ENCODE measurements around the gene ZNF648. TPM values are rescaled to one million over a fixed set of nuclear protein-coding genes. Genes with fewer than 3 reads are reported as not detected.

ZNF648 gene, protein sequence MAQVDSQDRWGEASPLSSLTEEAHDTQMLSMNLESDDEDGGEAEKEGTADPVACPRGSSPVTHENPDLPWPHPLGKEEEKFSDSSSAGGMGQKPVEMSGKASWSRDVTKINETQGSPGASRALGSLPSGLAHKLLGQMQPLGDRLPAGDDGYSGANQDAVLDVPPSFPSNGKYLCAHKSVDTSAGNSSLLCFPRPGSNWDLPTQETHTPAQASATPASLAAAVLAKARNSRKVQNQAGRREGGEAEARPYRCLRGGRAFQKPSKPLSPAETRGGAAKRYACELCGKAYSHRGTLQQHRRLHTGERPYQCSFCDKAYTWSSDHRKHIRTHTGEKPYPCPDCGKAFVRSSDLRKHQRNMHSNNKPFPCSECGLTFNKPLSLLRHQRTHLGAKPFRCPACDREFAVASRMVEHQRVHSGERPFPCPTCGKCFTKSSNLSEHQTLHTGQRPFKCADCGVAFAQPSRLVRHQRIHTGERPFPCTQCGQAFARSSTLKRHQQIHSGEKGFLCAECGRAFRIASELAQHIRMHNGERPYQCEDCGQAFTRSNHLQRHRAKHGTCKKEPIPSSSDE
- polyA plus RNA-seq (2013, experiment 1 of 2), result not detected
- polyA plus RNA-seq (2013, experiment 2 of 2), result not detected

DNA sequence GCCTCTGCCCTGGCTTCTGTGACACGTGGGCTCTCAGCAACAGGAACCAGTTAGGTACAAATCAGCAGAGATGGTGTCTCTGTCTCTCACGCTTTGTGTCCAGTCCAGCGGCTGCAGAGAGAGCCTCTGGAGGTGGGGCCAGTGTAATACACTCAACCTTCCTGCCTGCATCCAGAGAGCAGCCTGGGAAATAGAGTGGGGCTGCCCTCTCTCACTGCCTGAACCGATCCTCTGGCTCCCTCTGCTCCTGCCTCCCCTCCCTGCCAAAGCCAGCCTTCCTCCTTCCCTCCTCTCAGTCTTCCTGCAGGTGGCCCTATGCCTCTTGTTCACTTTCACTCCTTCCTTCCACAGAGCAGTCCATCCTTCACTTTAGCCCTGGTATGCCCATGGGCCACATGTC, at the start of gene ZNF648:
TSS of gene ZNF648 (minus strand) at position 119 of the 400 bp plus-strand sequence. CDS start 3,702 bp downstream, outside the sequence.
- 24% methylated on average over 4 of the region's 4 CpGs for WGBS
- Histone ChIP-seq H3K79me1 (replicated peaks; ENCODE audit: low read length, poor library complexity, severe bottlenecking) (no peaks in the 10 kb centered on the region), H3K4me3 (ENCODE audit: insufficient read depth in 1 of 2, low read depth in 1 of 2, low read length in 2 of 2) (no peak within 1 kb of the TSS), H3K18ac (ENCODE audit: low read depth in 1 of 2, low read length in 2 of 2) (no peak within 1 kb of the TSS), H3K4ac (ENCODE audit: low read depth in 1 of 2, low read length in 2 of 2) (no peak within 1 kb of the TSS), H2BK5ac (ENCODE audit: low read depth, low read length, poor library complexity, severe bottlenecking) (no peak within 1 kb of the TSS), H2AFZ (ENCODE audit: low read depth, low read length) (no peak within 1 kb of the TSS), H3K14ac (ENCODE audit: low read length in 2 of 2) (no peak within 1 kb of the TSS), H2AK5ac (ENCODE audit: low read length, severe bottlenecking) (no peak within 1 kb of the TSS), H3K23ac (ENCODE audit: low read length in 2 of 2) (no peak within 1 kb of the TSS), H4K91ac (ENCODE audit: low read length) (no peak within 1 kb of the TSS), H4K8ac (ENCODE audit: low read length) (no peak within 1 kb of the TSS), H3K4me2 (ENCODE audit: low read length, poor library complexity, severe bottlenecking) (no peak within 1 kb of the TSS), H3K4me1 (ENCODE audit: control insufficient read depth, insufficient read depth, low read depth, low read length) (no peaks in the 10 kb centered on the region), H3K27me3 (ENCODE audit: control insufficient read depth in 1 of 2, insufficient read depth in 1 of 2, low read length in 2 of 2) (peaks cover 0 to 40% of the 10 kb centered on the region in 2 experiments), H2BK120ac (ENCODE audit: low read depth, low read length) (no peak within 1 kb of the TSS), H2BK12ac (ENCODE audit: low read length in 2 of 2) (no peak within 1 kb of the TSS), H3K9ac (ENCODE audit: low read length) (no peak within 1 kb of the TSS), H2BK15ac (ENCODE audit: low read depth, poor library complexity, severe bottlenecking) (no peak within 1 kb of the TSS), H3K9me3 (ENCODE audit: control insufficient read depth, low read length) (no peaks in the 10 kb centered on the region), H3K27ac (ENCODE audit: low read length, poor library complexity, severe bottlenecking) (no peak within 1 kb of the TSS), H3K36me3 (ENCODE audit: control insufficient read depth in 1 of 2, insufficient read depth in 2 of 2, low read depth in 1 of 2, low read length in 2 of 2) (no peaks in the 10 kb centered on the region)
- DNase-seq, result no peak

DNA sequence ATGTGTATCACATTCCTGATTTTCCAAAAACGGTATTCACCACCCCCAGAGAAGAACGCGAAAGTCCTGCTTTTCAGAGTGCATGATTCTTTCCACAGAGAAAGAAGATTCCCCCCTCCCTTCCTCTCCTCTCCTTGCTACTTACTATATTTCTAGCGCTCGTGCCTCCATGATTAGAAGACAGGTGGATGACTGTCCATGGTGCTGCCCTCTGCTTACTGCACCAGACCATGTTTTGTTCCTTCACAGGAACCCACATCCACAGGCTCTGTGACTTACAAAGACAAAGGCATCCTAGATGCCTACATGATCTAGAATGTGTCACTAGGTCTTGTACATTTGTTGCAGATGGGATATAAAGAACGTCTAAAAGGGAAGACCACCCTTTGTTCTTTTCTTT, 49.1 kb upstream of the ZNF648 start:
- no peak overlapping the region for H2BK120ac ChIP-seq (ENCODE audit: low read depth, low read length)
- no peak overlapping the region for H3K4me3 ChIP-seq (ENCODE audit: insufficient read depth in 1 of 2, low read depth in 1 of 2, low read length in 2 of 2)
- H3K4me1 ChIP-seq (ENCODE audit: control insufficient read depth, insufficient read depth, low read depth, low read length), result no peaks in the 10 kb centered on the region
- no peak overlapping the region for H3K9ac ChIP-seq (ENCODE audit: low read length)
- H2AK5ac ChIP-seq (ENCODE audit: low read length, severe bottlenecking), result no peak overlapping the region
- no peak overlapping the region for H3K4ac ChIP-seq (ENCODE audit: low read depth in 1 of 2, low read length in 2 of 2)
- H3K4me2 ChIP-seq (ENCODE audit: low read length, poor library complexity, severe bottlenecking), result no peak overlapping the region
- H3K79me1 ChIP-seq (replicated peaks; ENCODE audit: low read length, poor library complexity, severe bottlenecking), result no peaks in the 10 kb centered on the region
- H3K23ac ChIP-seq (ENCODE audit: low read length in 2 of 2), result no peak overlapping the region
- H2BK5ac ChIP-seq (ENCODE audit: low read depth, low read length, poor library complexity, severe bottlenecking), result no peak overlapping the region
- H2AFZ ChIP-seq (ENCODE audit: low read depth, low read length), result no peak overlapping the region
- H3K9me3 ChIP-seq (ENCODE audit: control insufficient read depth, low read length), result peaks cover 6% of the 10 kb centered on the region
- peaks cover 0 to 32% of the 10 kb centered on the region in 2 experiments for H3K27me3 ChIP-seq (ENCODE audit: control insufficient read depth in 1 of 2, insufficient read depth in 1 of 2, low read length in 2 of 2)
- no peak overlapping the region for H3K14ac ChIP-seq (ENCODE audit: low read length in 2 of 2)
- no peaks in the 10 kb centered on the region for H3K36me3 ChIP-seq (ENCODE audit: control insufficient read depth in 1 of 2, insufficient read depth in 2 of 2, low read depth in 1 of 2, low read length in 2 of 2)
- H3K18ac ChIP-seq (ENCODE audit: low read depth in 1 of 2, low read length in 2 of 2), result no peak overlapping the region
- DNase-seq, result no peak
- H4K91ac ChIP-seq (ENCODE audit: low read length), result no peak overlapping the region
- H3K27ac ChIP-seq (ENCODE audit: low read length, poor library complexity, severe bottlenecking), result no peak overlapping the region
- no peak overlapping the region for H2BK15ac ChIP-seq (ENCODE audit: low read depth, poor library complexity, severe bottlenecking)
- no peak overlapping the region for H4K8ac ChIP-seq (ENCODE audit: low read length)
- WGBS, result 69% methylated on average over 5 of the region's 6 CpGs
- no peak overlapping the region for H2BK12ac ChIP-seq (ENCODE audit: low read length in 2 of 2)

DNA sequence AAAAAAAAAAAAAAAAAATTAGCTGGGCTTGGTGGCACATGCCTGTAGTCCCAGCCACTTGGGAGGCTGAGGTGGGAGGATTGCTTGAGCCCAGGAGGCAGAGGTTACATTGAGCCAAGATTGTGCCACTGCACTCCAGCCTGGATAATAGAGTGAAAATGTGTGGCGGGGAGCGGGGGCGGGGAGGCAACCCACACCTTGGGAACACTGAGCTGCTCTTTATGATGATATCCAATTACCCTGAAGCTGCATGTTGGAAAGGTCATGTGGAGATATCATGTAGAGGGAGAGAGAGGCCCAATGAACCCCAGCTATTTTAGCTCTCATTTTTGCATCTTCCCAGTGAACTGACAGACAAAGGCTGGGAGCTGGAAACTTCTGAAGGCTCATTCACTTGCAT, 48.3 kb upstream of the ZNF648 start:
- Histone ChIP-seq H3K4me2 (ENCODE audit: low read length, poor library complexity, severe bottlenecking) (no peak overlapping the region), H4K8ac (ENCODE audit: low read length) (no peak overlapping the region), H3K9me3 (ENCODE audit: control insufficient read depth, low read length) (peaks cover 6% of the 10 kb centered on the region), H2BK12ac (ENCODE audit: low read length in 2 of 2) (no peak overlapping the region), H2AFZ (ENCODE audit: low read depth, low read length) (no peak overlapping the region), H2BK5ac (ENCODE audit: low read depth, low read length, poor library complexity, severe bottlenecking) (no peak overlapping the region), H2BK120ac (ENCODE audit: low read depth, low read length) (no peak overlapping the region), H4K91ac (ENCODE audit: low read length) (no peak overlapping the region), H3K36me3 (ENCODE audit: control insufficient read depth in 1 of 2, insufficient read depth in 2 of 2, low read depth in 1 of 2, low read length in 2 of 2) (no peaks in the 10 kb centered on the region), H2BK15ac (ENCODE audit: low read depth, poor library complexity, severe bottlenecking) (no peak overlapping the region), H3K4me1 (ENCODE audit: control insufficient read depth, insufficient read depth, low read depth, low read length) (no peaks in the 10 kb centered on the region), H3K14ac (ENCODE audit: low read length in 2 of 2) (no peak overlapping the region), H3K27me3 (ENCODE audit: control insufficient read depth in 1 of 2, insufficient read depth in 1 of 2, low read length in 2 of 2) (peaks cover 0 to 24% of the 10 kb centered on the region in 2 experiments), H3K18ac (ENCODE audit: low read depth in 1 of 2, low read length in 2 of 2) (no peak overlapping the region), H2AK5ac (ENCODE audit: low read length, severe bottlenecking) (no peak overlapping the region), H3K4ac (ENCODE audit: low read depth in 1 of 2, low read length in 2 of 2) (no peak overlapping the region), H3K4me3 (ENCODE audit: insufficient read depth in 1 of 2, low read depth in 1 of 2, low read length in 2 of 2) (no peak overlapping the region), H3K27ac (ENCODE audit: low read length, poor library complexity, severe bottlenecking) (no peak overlapping the region), H3K9ac (ENCODE audit: low read length) (no peak overlapping the region), H3K23ac (ENCODE audit: low read length in 2 of 2) (no peak overlapping the region), H3K79me1 (replicated peaks; ENCODE audit: low read length, poor library complexity, severe bottlenecking) (no peaks in the 10 kb centered on the region)
- 100% methylated on average over 3 of the region's 3 CpGs for WGBS
- no peak for DNase-seq

DNA sequence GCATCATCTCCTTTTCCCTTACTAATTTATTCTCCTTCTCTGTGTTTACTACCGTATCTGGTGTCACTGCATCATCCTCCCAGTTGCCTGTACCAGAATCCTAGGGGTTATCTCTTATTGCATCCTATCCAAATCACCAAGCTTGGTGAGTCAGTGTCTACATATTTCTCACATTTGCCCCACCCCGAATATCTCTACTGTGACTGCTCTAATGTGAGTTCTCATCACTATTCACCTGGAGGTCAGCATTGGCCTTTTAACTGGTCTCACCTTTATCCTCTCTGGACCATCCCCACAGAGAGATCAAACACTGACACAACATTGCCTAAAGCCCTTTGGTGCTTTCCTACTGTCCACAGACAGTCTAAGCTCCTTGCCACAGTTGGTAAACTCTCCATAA, 45.7 kb upstream of the ZNF648 start:
- Histone ChIP-seq H4K91ac (ENCODE audit: low read length) (no peak overlapping the region), H2BK15ac (ENCODE audit: low read depth, poor library complexity, severe bottlenecking) (no peak overlapping the region), H3K18ac (ENCODE audit: low read depth in 1 of 2, low read length in 2 of 2) (no peak overlapping the region), H3K79me1 (replicated peaks; ENCODE audit: low read length, poor library complexity, severe bottlenecking) (no peaks in the 10 kb centered on the region), H3K27ac (ENCODE audit: low read length, poor library complexity, severe bottlenecking) (no peak overlapping the region), H2BK12ac (ENCODE audit: low read length in 2 of 2) (no peak overlapping the region), H2BK5ac (ENCODE audit: low read depth, low read length, poor library complexity, severe bottlenecking) (no peak overlapping the region), H4K8ac (ENCODE audit: low read length) (no peak overlapping the region), H3K36me3 (ENCODE audit: control insufficient read depth in 1 of 2, insufficient read depth in 2 of 2, low read depth in 1 of 2, low read length in 2 of 2) (no peaks in the 10 kb centered on the region), H2BK120ac (ENCODE audit: low read depth, low read length) (no peak overlapping the region), H3K4me2 (ENCODE audit: low read length, poor library complexity, severe bottlenecking) (no peak overlapping the region), H3K9me3 (ENCODE audit: control insufficient read depth, low read length) (peaks cover 6% of the 10 kb centered on the region), H3K4me1 (ENCODE audit: control insufficient read depth, insufficient read depth, low read depth, low read length) (no peaks in the 10 kb centered on the region), H3K4me3 (ENCODE audit: insufficient read depth in 1 of 2, low read depth in 1 of 2, low read length in 2 of 2) (no peak overlapping the region), H3K27me3 (ENCODE audit: control insufficient read depth in 1 of 2, insufficient read depth in 1 of 2, low read length in 2 of 2) (peaks cover 0 to 12% of the 10 kb centered on the region in 2 experiments), H3K14ac (ENCODE audit: low read length in 2 of 2) (no peak overlapping the region), H3K4ac (ENCODE audit: low read depth in 1 of 2, low read length in 2 of 2) (no peak overlapping the region), H2AFZ (ENCODE audit: low read depth, low read length) (no peak overlapping the region), H3K9ac (ENCODE audit: low read length) (no peak overlapping the region), H3K23ac (ENCODE audit: low read length in 2 of 2) (no peak overlapping the region), H2AK5ac (ENCODE audit: low read length, severe bottlenecking) (no peak overlapping the region)
- no peak for DNase-seq
- whole genome bisulfite sequencing, result 67% methylated on average over 2 of the region's 2 CpGs

Measured in mesenchymal stem cell (in vitro differentiated cells and primary cell).